Stimulated activated CD4-positive, alpha-beta T cell treated with anti-CD3 and anti-CD28 coated beads, Interleukin-15, amount 100 ng/mL, for 24 hours (primary cell): ENCODE measurements around the gene SHC3.

Experiments used
- DNase-seq: peaks from one replicate; pipeline ENCODE4 v3.0.0-alpha.2; 2020

SHC3 gene

GRCh38 chr9:88975966-88976889 lies 202.4 kb downstream of the SHC3 start:
- DNase-seq: no peak

GRCh38 chr9:88974641-88975040 lies 204.0 kb downstream of the SHC3 start:
- no peak for DNase-seq

- DNase-seq: no peak
These were observed 205.2 kb downstream of the SHC3 start for GRCh38 chr9:88973281-88974045.

- DNase-seq: no peak
These were observed 206.2 kb downstream of the SHC3 start for GRCh38 chr9:88972401-88972800.

- no peak for DNase-seq
These were observed 207.3 kb downstream of the SHC3 start for GRCh38 chr9:88971131-88971960.

- DNase-seq: no peak
These were observed 208.8 kb downstream of the SHC3 start for GRCh38 chr9:88969646-88970373.

- DNase-seq: no peak
These were observed 209.8 kb downstream of the SHC3 start for GRCh38 chr9:88968799-88969198.

- no peak for DNase-seq
These were observed 211.5 kb downstream of the SHC3 start for GRCh38 chr9:88966894-88967676.

GRCh38 chr9:88965473-88965872 lies 213.1 kb downstream of the SHC3 start:
- no peak for DNase-seq

- no peak for DNase-seq
These were observed 218.0 kb downstream of the SHC3 start for GRCh38 chr9:88960632-88961031.

- no peak for DNase-seq
These were observed 218.7 kb downstream of the SHC3 start for GRCh38 chr9:88959727-88960469.

- no peak for DNase-seq
These were observed 221.1 kb downstream of the SHC3 start for GRCh38 chr9:88957526-88957925.
